Calu3 (cell line): ENCODE results near the gene ZBTB38. TPM values are rescaled to one million over a fixed set of nuclear protein-coding genes. Genes with fewer than 3 reads are reported as not detected.
A peak's percentile ranks its signal among the peaks of the same experiment; 100 is the strongest.

Experiments used
- BruUV-seq: library from RNA; stranded (reverse); fragments of 400-500 nt; replicated peaks from 2 replicates; lab custom pipeline; 2021; lab: Mats Ljungman, UMichigan
- CTCF ChIA-PET: fragments of 300-600 bp; sonication (Branson Sonifier 250); formaldehyde crosslinking; loops from one replicate; lab custom pipeline; 2022; ENCODE audit warnings: antibody characterized with exemption; lab: Charles Lee
- DNase-seq: peaks from one replicate; pipeline ENCODE4 v3.0.0; 2022
- H3K27ac Mint-ChIP-seq: one replicate; pipeline ENCODE4 v1.8.0; 2022; ENCODE audit warnings: mixed read lengths; ENCODE audit not compliant: unreplicated experiment
- H3K27me3 Mint-ChIP-seq: one replicate; pipeline ENCODE4 v1.8.0; 2022; ENCODE audit warnings: mixed read lengths; ENCODE audit not compliant: unreplicated experiment
- H3K36me3 Mint-ChIP-seq: one replicate; pipeline ENCODE4 v1.8.0; 2022; ENCODE audit warnings: mild to moderate bottlenecking, moderate library complexity, mixed read lengths; ENCODE audit not compliant: insufficient read depth, unreplicated experiment
- H3K4me1 Mint-ChIP-seq: one replicate; pipeline ENCODE4 v1.8.0; 2022; ENCODE audit warnings: mild to moderate bottlenecking, low read depth, mixed read lengths; ENCODE audit not compliant: unreplicated experiment
- H3K4me3 Mint-ChIP-seq: one replicate; pipeline ENCODE4 v1.8.0; 2022; ENCODE audit warnings: mild to moderate bottlenecking, low read depth, moderate library complexity, mixed read lengths; ENCODE audit not compliant: unreplicated experiment
- H3K9me3 Mint-ChIP-seq: one replicate; pipeline ENCODE4 v1.8.0; 2022; ENCODE audit warnings: low read depth, mixed read lengths; ENCODE audit not compliant: unreplicated experiment
- CTCF ChIP-seq: fragments of 200-600 bp; IDR thresholded peaks from one replicate; pipeline ENCODE4 v1.8.0; 2022; ENCODE audit warnings: antibody characterized with exemption; ENCODE audit not compliant: unreplicated experiment
- intact Hi-C: fragments of 100-400 bp; cut with micrococcal nuclease; formaldehyde crosslinking; loops from one replicate; pipeline ENCODE4 v1.10.0; 2022; ENCODE audit not compliant: unreplicated experiment
- total RNA-seq: library from RNA; stranded (reverse); gene quantifications from 2 replicates; pipeline ENCODE4 v1.2.3, GENCODE V29; 2022

ZBTB38 gene
- total RNA-seq, 1 experiment from 2014 or later = 95.9 TPM

GRCh38 chr3:141346007-141346406 is 22.3 kb upstream of the ZBTB38 start:
- no peaks in the 10 kb centered on the region for H3K36me3 Mint-ChIP-seq
- intact Hi-C loops = no loop called here
- no peak for TF ChIP-seq CTCF
- H3K4me3 Mint-ChIP-seq = no peak overlapping the region
- H3K9me3 Mint-ChIP-seq = peaks cover 3% of the 10 kb centered on the region
- H3K4me1 Mint-ChIP-seq = peaks cover 18% of the 10 kb centered on the region
- no peaks in the 10 kb centered on the region for H3K27me3 Mint-ChIP-seq
- H3K27ac Mint-ChIP-seq = peak overlapping the region; percentile 10
- no peak for DNase-seq
- no TSS peak for BruUV-seq
- CTCF ChIA-PET = interaction anchor here (0.7 to 2.5 kb wide), 14 partner anchors 8 to 215 kb away, joined by 3 to 14 read pairs (median 4); partner anchors contain the start of gene ZBTB38

GRCh38 chr3:141346418-141346817 is 21.9 kb upstream of the ZBTB38 start:
- no peaks in the 10 kb centered on the region for H3K27me3 Mint-ChIP-seq
- H3K4me1 Mint-ChIP-seq = peaks cover 18% of the 10 kb centered on the region
- CTCF ChIA-PET = interaction anchor here (0.6 to 2.5 kb wide), 15 partner anchors 9 to 779 kb away, joined by 3 to 14 read pairs (median 4); partner anchors contain the start of gene ZBTB38
- no peaks in the 10 kb centered on the region for H3K36me3 Mint-ChIP-seq
- BruUV-seq = no TSS peak
- TF ChIP-seq CTCF = no peak
- H3K9me3 Mint-ChIP-seq = peaks cover under 1% of the 10 kb centered on the region
- peak overlapping the region; percentile 9 for H3K4me3 Mint-ChIP-seq
- intact Hi-C loops = no loop called here
- H3K27ac Mint-ChIP-seq = peak overlapping the region; percentile 10
- DNase-seq = peak; percentile 59

GRCh38 chr3:141346839-141347238 is 21.5 kb upstream of the ZBTB38 start:
- no peak for TF ChIP-seq CTCF
- DNase-seq = no peak
- no TSS peak for BruUV-seq
- CTCF ChIA-PET = interaction anchor here (0.6 to 2.5 kb wide), 11 partner anchors 9 to 778 kb away, joined by 3 to 14 read pairs (median 4); no protein-coding TSS in a partner anchor
- H3K9me3 Mint-ChIP-seq = no peaks in the 10 kb centered on the region
- peak overlapping the region; percentile 9 for H3K4me3 Mint-ChIP-seq
- peaks cover 3% of the 10 kb centered on the region for H3K27me3 Mint-ChIP-seq
- peak overlapping the region; percentile 10 for H3K27ac Mint-ChIP-seq
- peaks cover 18% of the 10 kb centered on the region for H3K4me1 Mint-ChIP-seq
- H3K36me3 Mint-ChIP-seq = no peaks in the 10 kb centered on the region
- intact Hi-C loops = no loop called here

- Mint-ChIP-seq H3K4me1 (peaks cover 18% of the 10 kb centered on the region), H3K27me3 (peaks cover 23% of the 10 kb centered on the region), H3K36me3 (no peaks in the 10 kb centered on the region), H3K9me3 (no peaks in the 10 kb centered on the region), H3K4me3 (no peak overlapping the region), H3K27ac (no peak overlapping the region)
- CTCF ChIA-PET = interaction anchor here (1.9 to 2.0 kb wide), 2 partner anchors 12 to 37 kb away, joined by 6 to 7 read pairs; no protein-coding TSS in a partner anchor
- intact Hi-C loops = no loop called here
- no peak for DNase-seq
- TF ChIP-seq CTCF = no peak
- no TSS peak for BruUV-seq
These were observed 19.5 kb upstream of the ZBTB38 start for GRCh38 chr3:141348837-141349236.
